ENCODE results near the gene TULP4.
"Not testable (repeated sequence)": the region's sequence is repeated elsewhere in the genome, so short reads cannot be mapped to it uniquely, and the experiment has no call there.

Gene TULP4

DNA sequence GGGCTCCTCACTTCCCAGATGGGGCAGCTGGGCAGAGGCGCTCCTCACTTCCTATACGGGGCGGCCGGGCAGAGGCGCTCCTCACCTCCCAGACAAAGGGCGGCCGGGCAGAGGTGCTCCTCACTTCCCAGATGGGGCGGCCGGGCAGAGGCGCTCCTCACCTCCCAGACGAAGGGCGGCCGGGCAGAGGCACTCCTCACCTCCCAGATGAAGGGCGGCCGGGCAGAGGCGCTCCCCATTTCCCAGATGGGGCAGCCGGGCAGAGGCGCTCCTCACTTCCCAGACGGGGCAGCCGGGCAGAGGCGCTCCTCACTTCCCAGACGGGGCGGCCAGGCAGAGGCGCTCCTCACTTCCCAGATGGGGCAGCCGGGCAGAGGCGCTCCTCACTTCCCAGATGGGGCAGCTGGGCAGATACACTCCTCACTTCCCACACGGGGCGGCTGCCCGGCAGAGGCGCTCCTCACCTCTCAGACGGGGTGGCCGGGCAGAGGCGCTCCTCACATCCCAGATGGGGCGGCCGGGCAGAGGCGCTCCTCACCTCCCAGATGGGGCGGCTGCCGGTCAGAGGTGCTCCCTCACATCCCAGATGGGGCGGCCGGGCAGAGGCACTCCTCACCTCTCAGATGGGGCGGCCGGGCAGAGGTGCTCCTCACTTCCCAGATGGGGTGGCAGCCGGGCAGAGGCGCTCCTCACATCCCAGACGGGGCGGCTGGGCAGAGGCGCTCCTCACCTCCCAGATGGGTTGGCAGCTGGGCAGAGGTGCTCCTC, 36.7 kb downstream of the TULP4 start:
- H3K27ac ChIP-seq (ENCODE audit: low read length); H3K36me3 ChIP-seq (ENCODE audit: control insufficient read depth in 1 of 2, insufficient read depth in 2 of 2, low read length in 2 of 2); H3K27me3 ChIP-seq (ENCODE audit: low read depth, low read length); H3K4me3 ChIP-seq (ENCODE audit: low read depth in 1 of 2, low read length in 2 of 2); H3K4me1 ChIP-seq (ENCODE audit: control insufficient read depth in 1 of 2, insufficient read depth in 2 of 2, low read length in 2 of 2); H3K9me3 ChIP-seq (ENCODE audit: control insufficient read depth in 1 of 2, low read length in 2 of 2): not testable (repeated sequence)

DNA sequence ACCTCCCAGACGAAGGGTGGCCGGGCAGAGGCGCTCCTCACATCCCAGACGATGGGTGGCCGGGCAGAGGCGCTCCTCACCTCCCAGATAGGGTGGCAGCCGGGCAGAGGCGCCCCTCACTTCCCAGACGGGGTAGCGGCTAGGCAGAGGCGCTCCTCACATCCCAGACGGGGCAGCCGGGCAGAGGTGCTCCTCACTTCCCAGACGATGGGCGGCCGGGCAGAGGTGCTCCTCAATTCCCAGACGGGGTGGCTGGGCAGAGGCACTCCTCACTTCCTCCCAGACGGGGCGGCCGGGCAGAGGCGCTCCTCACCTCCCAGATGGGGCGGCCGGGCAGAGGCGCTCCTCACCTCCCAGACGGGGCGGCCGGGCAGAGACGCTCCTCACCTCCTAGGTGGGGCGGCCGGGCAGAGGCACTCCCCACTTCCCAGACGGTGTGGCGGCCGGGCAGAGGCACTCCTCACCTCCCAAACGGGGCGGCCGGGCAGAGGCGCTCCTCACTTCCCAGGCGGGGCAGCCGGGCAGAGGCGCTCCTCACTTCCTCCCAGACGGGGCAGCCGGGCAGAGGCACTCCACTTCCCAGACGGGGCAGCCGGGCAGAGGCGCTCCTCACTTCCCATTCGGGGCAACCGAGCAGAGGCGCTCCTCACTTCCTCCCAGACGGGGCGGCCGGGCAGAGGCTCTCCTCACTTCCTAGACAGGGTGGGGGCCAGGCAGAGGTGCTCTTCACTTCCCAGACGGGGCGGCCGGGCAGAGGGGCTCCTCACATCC, 37.4 kb downstream of the TULP4 start:
- H3K36me3 ChIP-seq (ENCODE audit: control insufficient read depth in 1 of 2, insufficient read depth in 2 of 2, low read length in 2 of 2); H3K4me3 ChIP-seq (ENCODE audit: low read depth in 1 of 2, low read length in 2 of 2); H3K27me3 ChIP-seq (ENCODE audit: low read depth, low read length); H3K4me1 ChIP-seq (ENCODE audit: control insufficient read depth in 1 of 2, insufficient read depth in 2 of 2, low read length in 2 of 2); H3K27ac ChIP-seq (ENCODE audit: low read length); H3K9me3 ChIP-seq (ENCODE audit: control insufficient read depth in 1 of 2, low read length in 2 of 2): not testable (repeated sequence)

DNA sequence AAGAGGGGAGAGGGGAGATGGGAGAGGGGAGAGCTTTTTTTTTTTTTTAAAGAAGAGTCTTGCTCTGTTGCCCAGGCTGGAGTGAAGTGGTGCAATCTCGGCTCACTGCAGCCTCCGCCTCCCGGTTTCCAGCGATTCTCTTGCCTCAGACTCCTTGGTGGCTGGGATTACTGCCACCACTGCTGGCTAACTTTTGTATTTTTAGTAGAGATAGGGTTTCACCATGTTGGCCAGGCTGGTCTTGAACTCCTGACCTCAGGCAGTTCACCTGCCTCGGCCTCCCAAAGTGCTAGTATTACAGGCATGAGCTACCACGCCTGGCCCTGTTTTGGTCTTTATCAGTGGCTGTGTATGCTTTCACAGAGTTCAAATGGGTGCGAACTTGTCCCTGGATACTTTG, 38.5 kb downstream of the TULP4 start:
- not testable (repeated sequence) for H3K27ac ChIP-seq (ENCODE audit: low read length); H3K4me1 ChIP-seq (ENCODE audit: control insufficient read depth in 1 of 2, insufficient read depth in 2 of 2, low read length in 2 of 2); H3K9me3 ChIP-seq (ENCODE audit: control insufficient read depth in 1 of 2, low read length in 2 of 2); H3K27me3 ChIP-seq (ENCODE audit: low read depth, low read length); H3K36me3 ChIP-seq (ENCODE audit: control insufficient read depth in 1 of 2, insufficient read depth in 2 of 2, low read length in 2 of 2); H3K4me3 ChIP-seq (ENCODE audit: low read depth in 1 of 2, low read length in 2 of 2)

DNA sequence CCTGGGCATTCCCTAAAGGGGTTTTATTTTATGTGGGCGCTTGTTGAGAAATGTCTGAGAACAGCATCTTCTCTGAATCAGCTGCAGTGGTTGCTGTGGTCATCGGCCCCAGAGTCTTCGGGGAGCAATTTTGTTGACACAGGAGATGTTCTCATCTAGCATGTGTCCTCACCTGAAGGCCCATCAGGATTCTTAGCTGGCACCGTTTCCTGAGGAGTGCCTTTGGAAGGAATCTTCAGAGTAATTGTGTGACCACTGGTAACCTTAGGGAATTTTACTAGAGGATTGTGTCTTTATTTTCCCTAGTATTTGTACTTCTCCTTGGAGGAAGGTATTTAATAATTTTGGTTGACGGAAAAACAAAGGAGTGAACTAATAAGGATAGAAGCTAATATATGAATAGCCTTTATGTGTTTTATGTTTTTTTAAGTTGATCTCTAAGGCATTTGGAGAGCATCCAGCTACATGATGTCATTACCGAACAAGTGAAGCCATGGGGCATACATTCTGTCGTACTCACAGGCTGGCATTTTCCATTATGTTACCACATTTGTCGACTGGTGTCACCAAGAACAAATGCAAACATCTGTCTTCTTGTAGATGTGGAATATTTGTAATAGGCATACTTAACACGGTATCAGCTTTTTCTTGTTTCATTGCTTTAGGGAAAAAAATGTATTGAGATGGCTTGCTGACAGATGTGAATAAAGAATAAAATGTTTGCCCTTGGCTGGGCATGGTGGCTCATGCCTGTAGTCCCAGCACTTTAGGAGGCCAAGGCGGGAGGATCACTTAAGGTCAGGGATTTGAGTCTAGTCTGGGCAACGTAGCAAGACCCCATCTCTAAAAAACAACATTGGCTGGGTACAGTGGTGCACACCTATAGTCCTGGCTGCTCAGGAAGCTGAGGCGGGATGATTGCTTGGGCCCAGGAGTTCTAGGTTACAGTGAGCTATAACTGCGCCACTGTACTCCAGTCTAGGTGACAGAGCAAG, 41.9 kb downstream of the TULP4 start:
- Histone ChIP-seq H3K27me3 (ENCODE audit: low read depth, low read length) (no peaks in the 10 kb centered on the region), H3K36me3 (ENCODE audit: control insufficient read depth in 1 of 2, insufficient read depth in 2 of 2, low read length in 2 of 2) (no peaks in the 10 kb centered on the region), H3K4me3 (ENCODE audit: low read depth in 1 of 2, low read length in 2 of 2) (no peak overlapping the region), H3K4me1 (ENCODE audit: control insufficient read depth in 1 of 2, insufficient read depth in 2 of 2, low read length in 2 of 2) (peaks cover 0 to 4% of the 10 kb centered on the region in 2 donors), H3K9me3 (ENCODE audit: control insufficient read depth in 1 of 2, low read length in 2 of 2) (no peaks in the 10 kb centered on the region), H3K27ac (ENCODE audit: low read length) (no peak overlapping the region)

DNA sequence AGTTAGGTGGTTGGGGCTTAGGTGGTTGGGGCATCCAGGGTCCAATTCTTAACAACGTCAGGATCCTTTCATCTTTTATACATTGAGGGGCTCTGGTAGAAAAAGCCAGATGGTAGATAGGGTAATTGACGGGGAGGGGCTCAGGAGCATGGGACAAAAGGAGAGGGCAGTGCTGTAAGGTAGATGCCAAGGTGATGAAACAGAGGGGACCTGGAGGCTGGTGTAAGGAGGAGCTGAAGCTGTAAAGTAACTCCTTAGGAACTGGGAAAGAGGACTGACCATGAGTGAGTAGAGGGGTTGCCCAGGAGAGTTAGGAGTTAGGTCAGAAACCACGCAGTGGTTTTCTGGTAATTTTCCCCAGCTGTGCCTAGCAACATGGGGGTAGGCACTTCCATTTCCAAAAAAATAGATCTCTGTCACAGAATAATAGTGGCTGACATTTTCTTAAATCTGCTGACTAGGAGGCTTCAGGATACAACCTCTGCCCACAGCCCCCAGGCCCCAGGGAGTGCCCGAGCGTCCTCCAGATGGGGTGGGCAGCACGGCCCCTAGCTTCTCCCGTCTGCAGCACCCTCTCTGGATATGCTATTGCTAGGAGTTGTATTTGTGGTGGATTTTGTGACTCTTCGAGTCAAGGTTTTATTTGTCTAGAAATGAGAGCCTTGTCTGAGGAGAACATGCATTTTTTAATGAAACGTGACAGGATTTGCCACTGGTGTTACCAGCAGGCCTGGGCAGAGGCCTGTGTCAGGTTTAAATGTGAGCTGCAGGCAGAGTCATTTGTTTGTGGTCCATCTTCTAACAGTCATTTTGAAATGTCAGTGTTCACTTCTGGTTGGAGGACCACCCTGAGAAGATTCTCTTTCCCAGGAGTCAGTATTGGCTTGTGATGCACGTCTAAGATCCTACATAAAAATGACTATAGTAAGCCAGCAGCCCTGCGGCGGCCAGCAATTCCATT, 44.6 kb downstream of the TULP4 start:
- Histone ChIP-seq H3K27me3 (ENCODE audit: low read depth, low read length) (no peaks in the 10 kb centered on the region), H3K4me1 (ENCODE audit: control insufficient read depth in 1 of 2, insufficient read depth in 2 of 2, low read length in 2 of 2) (peaks cover 0 to 4% of the 10 kb centered on the region in 2 donors), H3K9me3 (ENCODE audit: control insufficient read depth in 1 of 2, low read length in 2 of 2) (no peaks in the 10 kb centered on the region), H3K4me3 (ENCODE audit: low read depth in 1 of 2, low read length in 2 of 2) (no peak overlapping the region), H3K36me3 (ENCODE audit: control insufficient read depth in 1 of 2, insufficient read depth in 2 of 2, low read length in 2 of 2) (no peaks in the 10 kb centered on the region), H3K27ac (ENCODE audit: low read length) (no peak overlapping the region)

DNA sequence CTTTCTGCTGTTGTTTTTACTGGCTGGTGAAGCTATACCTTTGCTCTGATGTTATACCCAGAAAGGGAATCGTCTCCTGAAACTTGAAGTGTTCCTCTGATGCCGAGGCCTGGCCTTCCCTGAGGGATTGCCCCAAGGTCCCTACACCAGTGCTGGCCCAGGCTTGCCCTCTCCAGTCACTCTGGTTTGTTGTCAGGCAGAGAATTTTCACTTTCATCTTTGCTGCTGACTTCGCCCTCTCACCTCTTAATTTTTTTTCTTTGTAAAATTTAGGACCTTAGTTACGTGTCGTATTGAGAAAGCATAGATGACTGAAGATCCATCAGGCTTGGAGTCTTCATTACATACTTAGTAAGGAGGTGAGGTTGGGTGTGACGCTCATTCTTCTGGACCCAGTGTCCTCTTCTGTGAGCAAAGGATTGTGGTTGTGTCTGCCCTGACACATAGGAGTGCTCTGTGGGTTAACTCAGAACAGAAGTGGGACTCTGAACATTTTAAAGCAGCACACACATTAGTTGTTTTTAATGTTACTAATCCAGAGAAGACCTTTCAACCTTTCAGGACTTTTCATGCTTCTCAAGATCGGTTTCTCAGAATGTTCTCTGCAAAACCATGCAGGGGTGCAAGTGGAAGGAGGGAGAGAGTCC, 45.4 kb downstream of the TULP4 start:
- Histone ChIP-seq H3K27ac (ENCODE audit: low read length) (no peak overlapping the region), H3K9me3 (ENCODE audit: control insufficient read depth in 1 of 2, low read length in 2 of 2) (no peaks in the 10 kb centered on the region)

DNA sequence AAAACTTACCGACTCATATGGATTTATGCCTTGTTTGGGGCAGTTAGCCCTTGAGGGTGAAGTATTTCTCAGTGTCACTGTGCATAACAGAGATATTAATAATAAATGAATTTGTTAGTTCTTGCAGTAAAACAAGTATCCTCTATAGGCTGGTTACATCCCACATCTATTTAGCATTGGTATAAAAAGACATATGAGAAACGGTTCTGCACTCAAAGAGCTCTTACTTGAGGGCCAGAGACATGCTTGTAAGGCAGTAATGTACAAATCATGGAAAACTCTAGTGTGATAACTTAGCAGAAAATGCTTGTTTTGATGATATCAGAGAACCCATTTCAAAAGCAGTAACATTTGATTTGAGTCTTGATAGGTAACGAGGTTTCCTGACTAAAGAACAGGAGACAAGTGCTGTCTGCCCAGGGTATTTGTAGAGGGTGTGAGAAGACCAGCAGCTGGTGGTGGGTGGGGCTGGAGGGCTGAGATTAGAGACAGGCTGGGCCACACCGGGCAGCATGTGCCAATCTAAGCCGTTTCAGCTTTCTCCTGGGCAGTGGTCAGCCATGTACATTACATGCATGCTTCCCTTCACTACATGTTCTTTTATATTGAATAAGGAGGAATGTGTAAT, 46.3 kb downstream of the TULP4 start:
- Histone ChIP-seq H3K4me1 (ENCODE audit: control insufficient read depth in 1 of 2, insufficient read depth in 2 of 2, low read length in 2 of 2) (peaks cover 0 to 4% of the 10 kb centered on the region in 2 donors), H3K9me3 (ENCODE audit: control insufficient read depth in 1 of 2, low read length in 2 of 2) (no peaks in the 10 kb centered on the region), H3K27me3 (ENCODE audit: low read depth, low read length) (no peaks in the 10 kb centered on the region), H3K4me3 (ENCODE audit: low read depth in 1 of 2, low read length in 2 of 2) (no peak overlapping the region), H3K36me3 (ENCODE audit: control insufficient read depth in 1 of 2, insufficient read depth in 2 of 2, low read length in 2 of 2) (no peaks in the 10 kb centered on the region), H3K27ac (ENCODE audit: low read length) (no peak overlapping the region)

More for the DNA sequence above, 45.4 kb downstream of the TULP4 start:
- Histone ChIP-seq H3K27me3 (ENCODE audit: low read depth, low read length) (no peaks in the 10 kb centered on the region), H3K4me1 (ENCODE audit: control insufficient read depth in 1 of 2, insufficient read depth in 2 of 2, low read length in 2 of 2) (peaks cover 0 to 4% of the 10 kb centered on the region in 2 donors), H3K36me3 (ENCODE audit: control insufficient read depth in 1 of 2, insufficient read depth in 2 of 2, low read length in 2 of 2) (no peaks in the 10 kb centered on the region), H3K4me3 (ENCODE audit: low read depth in 1 of 2, low read length in 2 of 2) (no peak overlapping the region)

DNA sequence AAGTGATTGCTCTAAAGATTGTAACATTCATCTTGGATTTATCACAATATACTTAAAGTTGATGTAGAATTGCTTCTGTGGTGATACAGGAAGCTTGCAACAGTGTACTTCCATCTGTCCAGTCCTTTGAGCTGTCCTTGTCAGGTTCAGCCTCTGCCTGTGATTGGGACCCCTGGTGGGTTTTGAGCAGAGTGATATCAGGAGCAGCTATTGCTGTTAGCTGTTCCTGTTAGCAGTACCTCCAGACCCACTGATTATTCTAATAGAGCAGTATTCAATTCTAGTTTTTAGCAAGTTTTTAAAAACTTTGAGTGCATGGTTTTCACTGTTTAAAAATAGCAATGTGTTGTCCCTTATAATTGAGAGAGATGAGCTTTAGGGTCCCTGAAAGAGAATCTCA, 48.8 kb downstream of the TULP4 start:
- Histone ChIP-seq H3K36me3 (ENCODE audit: control insufficient read depth in 1 of 2, insufficient read depth in 2 of 2, low read length in 2 of 2) (no peaks in the 10 kb centered on the region), H3K27ac (ENCODE audit: low read length) (no peak overlapping the region), H3K9me3 (ENCODE audit: control insufficient read depth in 1 of 2, low read length in 2 of 2) (no peaks in the 10 kb centered on the region), H3K4me1 (ENCODE audit: control insufficient read depth in 1 of 2, insufficient read depth in 2 of 2, low read length in 2 of 2) (peaks cover 0 to 4% of the 10 kb centered on the region in 2 donors), H3K27me3 (ENCODE audit: low read depth, low read length) (no peaks in the 10 kb centered on the region), H3K4me3 (ENCODE audit: low read depth in 1 of 2, low read length in 2 of 2) (no peak overlapping the region)

DNA sequence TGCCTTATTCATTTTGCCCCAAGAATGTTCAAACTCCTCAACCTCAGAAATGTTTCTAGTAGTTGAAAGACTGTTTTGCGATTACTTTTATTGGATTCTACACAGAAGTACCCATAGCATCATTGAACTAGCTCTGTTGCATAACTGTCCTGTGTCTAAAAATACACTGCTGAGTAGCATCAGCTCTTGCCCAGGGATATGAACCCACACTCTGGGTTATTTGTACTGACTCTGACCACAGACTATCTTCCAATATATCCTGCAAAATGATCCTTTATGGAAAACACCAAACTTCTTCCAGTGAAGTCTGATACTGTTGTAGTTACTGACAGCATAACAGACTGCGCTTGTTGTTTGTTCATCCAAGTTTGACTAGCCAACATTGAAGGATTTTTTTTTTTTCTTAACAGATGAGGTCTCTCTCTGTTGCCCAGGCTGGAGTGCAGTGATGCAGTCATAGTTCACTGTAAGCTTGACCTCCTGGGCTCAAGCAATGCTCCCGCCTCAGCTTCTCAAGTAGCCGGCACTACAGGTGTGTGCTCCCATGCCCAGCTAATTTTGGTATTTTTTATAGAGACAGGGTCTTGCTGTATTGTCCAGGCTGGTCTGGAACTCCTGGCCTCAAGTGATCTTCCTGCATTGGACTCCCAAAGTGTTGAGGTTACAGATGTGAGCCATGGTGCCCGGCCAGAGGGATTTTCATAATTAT, 49.9 kb downstream of the TULP4 start:
- Histone ChIP-seq H3K9me3 (ENCODE audit: control insufficient read depth in 1 of 2, low read length in 2 of 2) (no peaks in the 10 kb centered on the region), H3K4me3 (ENCODE audit: low read depth in 1 of 2, low read length in 2 of 2) (no peak overlapping the region), H3K27ac (ENCODE audit: low read length) (no peak overlapping the region), H3K4me1 (ENCODE audit: control insufficient read depth in 1 of 2, insufficient read depth in 2 of 2, low read length in 2 of 2) (peaks cover 0 to 4% of the 10 kb centered on the region in 2 donors), H3K36me3 (ENCODE audit: control insufficient read depth in 1 of 2, insufficient read depth in 2 of 2, low read length in 2 of 2) (no peaks in the 10 kb centered on the region), H3K27me3 (ENCODE audit: low read depth, low read length) (no peaks in the 10 kb centered on the region)

All from muscle layer of duodenum (tissue), 2 donors.